AG09309 (cell line): Measurements from ENCODE around the gene MMP3.

Source experiments
- DNase-seq: peaks from one replicate; pipeline ENCODE4 v3.0.0-alpha.2; 2010; ENCODE audit warnings: low read depth
- H3K4me3 ChIP-seq: 2 replicates; pipeline ENCODE4 v1.5.1; 2011; ENCODE audit warnings: mild to moderate bottlenecking, low read depth, low read length, moderate library complexity; ENCODE audit not compliant: control insufficient read depth
- TF ChIP-seq, protein P1 (sequence below): IDR thresholded peaks from 2 replicates; pipeline ENCODE4 v1.5.1; 2011; ENCODE audit warnings: mild to moderate bottlenecking, low read depth, low read length, inconsistent platforms; ENCODE audit not compliant: insufficient read depth, control insufficient read depth; ENCODE audit errors: missing control alignments

Gene MMP3

GRCh38 chr11:102843489-102843888 is at the start of gene MMP3:
Gene MMP3, minus strand, starts transcription at chr11:102843609. Its CDS starts 63 bp downstream, at chr11:102843546.
- TF ChIP-seq, protein P1, sequence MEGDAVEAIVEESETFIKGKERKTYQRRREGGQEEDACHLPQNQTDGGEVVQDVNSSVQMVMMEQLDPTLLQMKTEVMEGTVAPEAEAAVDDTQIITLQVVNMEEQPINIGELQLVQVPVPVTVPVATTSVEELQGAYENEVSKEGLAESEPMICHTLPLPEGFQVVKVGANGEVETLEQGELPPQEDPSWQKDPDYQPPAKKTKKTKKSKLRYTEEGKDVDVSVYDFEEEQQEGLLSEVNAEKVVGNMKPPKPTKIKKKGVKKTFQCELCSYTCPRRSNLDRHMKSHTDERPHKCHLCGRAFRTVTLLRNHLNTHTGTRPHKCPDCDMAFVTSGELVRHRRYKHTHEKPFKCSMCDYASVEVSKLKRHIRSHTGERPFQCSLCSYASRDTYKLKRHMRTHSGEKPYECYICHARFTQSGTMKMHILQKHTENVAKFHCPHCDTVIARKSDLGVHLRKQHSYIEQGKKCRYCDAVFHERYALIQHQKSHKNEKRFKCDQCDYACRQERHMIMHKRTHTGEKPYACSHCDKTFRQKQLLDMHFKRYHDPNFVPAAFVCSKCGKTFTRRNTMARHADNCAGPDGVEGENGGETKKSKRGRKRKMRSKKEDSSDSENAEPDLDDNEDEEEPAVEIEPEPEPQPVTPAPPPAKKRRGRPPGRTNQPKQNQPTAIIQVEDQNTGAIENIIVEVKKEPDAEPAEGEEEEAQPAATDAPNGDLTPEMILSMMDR: no peak
- no peak for DNase-seq
- no peak within 1 kb of the TSS for H3K4me3 ChIP-seq

GRCh38 chr11:102891736-102892135 is 48.3 kb upstream of the MMP3 start:
- no peak for DNase-seq
- H3K4me3 ChIP-seq: no peak overlapping the region
- TF ChIP-seq, protein P1: peak; percentile 8

DNA sequence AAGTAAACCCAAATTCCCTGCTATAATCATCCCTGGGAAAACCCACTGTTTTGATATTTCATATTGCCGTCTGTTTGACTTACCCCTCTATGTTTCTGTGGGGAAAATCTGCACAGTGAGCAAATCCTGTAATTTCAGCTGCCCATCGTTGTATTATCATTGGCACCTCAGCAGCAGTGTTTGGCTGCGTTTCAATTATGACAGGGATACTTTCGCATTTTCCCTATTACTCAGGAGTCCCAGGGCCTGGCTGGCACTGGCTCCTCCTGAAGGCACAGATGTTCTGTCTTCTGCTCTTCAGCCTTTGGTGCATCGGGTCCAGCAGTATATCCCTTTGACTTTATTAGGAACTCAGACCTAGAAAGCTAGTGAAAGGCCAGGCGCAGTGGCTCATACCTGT is 43.6 kb upstream of the MMP3 start:
- TF ChIP-seq, protein P1: no peak
- H3K4me3 ChIP-seq: no peak overlapping the region
- no peak for DNase-seq

DNA sequence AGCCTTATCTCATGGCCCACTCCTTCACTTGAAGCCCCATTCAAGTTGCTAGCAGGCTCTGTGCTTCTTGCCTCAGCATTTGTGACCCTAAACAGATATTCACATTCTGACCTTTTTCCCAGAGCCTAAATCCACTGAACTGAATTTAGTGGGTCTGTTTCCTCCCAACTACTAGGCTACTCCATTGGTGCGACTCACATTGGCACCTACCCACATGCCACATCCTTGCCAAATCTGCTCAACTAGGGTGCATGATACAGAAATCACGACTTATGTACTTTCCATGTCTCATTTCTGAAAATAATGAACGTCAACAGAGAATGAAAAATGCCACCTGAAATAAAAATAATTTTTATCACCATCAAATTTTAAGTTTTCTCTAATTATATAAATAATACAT is 39.7 kb upstream of the MMP3 start:
- H3K4me3 ChIP-seq: no peak overlapping the region
- DNase-seq: no peak
- TF ChIP-seq, protein P1: no peak

DNA sequence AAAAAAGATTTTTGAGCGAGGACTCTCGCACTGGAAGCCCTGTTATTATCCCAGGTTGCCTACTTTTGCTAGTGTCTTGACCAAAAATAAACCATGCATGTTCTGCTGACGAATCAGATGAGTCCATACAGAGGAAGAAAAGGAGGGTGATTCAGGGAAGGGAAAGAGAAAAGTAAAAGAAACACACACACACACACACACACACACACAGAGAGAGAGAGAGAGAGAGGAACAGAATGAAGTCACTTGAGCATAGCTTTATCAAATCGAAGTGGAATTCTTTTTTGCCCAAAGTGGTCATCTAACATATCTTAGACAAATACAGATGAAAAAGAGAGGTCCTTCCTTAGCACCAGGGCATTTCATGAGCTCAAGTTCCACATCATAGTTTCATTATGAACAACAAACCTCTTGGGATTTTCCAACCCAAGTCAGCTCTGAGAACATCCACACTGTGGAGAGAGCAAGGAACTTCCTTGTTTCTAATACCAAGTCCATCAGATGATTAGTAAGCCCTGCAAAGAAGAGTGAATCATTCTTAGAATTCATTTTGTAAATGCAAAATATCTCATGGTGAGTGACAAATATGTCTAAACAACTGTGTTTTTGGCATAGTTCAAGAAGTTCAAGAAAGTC is 39.1 kb upstream of the MMP3 start:
- DNase-seq: peak; percentile 24
- no peak overlapping the region for H3K4me3 ChIP-seq
- TF ChIP-seq, protein P1: no peak

GRCh38 chr11:102879801-102880200 is 36.4 kb upstream of the MMP3 start:
- no peak overlapping the region for H3K4me3 ChIP-seq
- TF ChIP-seq, protein P1: no peak
- DNase-seq: no peak

- DNase-seq: no peak
- no peak overlapping the region for H3K4me3 ChIP-seq
- TF ChIP-seq, protein P1: no peak
Measured at GRCh38 chr11:102878595-102878994, 35.2 kb upstream of the MMP3 start.
